Uterus (tissue), 4 donors: ENCODE measurements around the gene ITGA11. TPM values are rescaled to one million over a fixed set of nuclear protein-coding genes. Genes with fewer than 3 reads are reported as not detected.

Source experiments
- DNase-seq, 2 donors: peaks; one replicate each; pipeline ENCODE4 v3.0.0-alpha.2; 2019 to 2020
- H3K27ac ChIP-seq, 2 donors: fragments of 200-600 bp; sonication (generic); 1 replicate in 1 of 2; 2 replicates in 1 of 2; pipeline ENCODE4 v1.5.1; 2016 to 2018
- H3K27me3 ChIP-seq, 2 donors: fragments of 200-600 bp; sonication (generic); one replicate each; pipeline ENCODE4 v1.5.1; 2018 to 2019; ENCODE audit warnings: control low read depth in 1 of 2
- H3K36me3 ChIP-seq, 2 donors: fragments of 200-600 bp; sonication (generic); one replicate each; pipeline ENCODE4 v1.5.1; 2019; ENCODE audit warnings: control low read depth in 1 of 2
- H3K4me1 ChIP-seq, 2 donors: fragments of 200-600 bp; sonication (generic); one replicate each; pipeline ENCODE4 v1.5.1; 2018 to 2019; ENCODE audit warnings: control low read depth in 1 of 2
- H3K4me3 ChIP-seq, 2 donors: fragments of 200-600 bp; sonication (generic); 1 replicate in 1 of 2; 2 replicates in 1 of 2; pipeline ENCODE4 v1.5.1; 2018 to 2019; ENCODE audit warnings: mild to moderate bottlenecking in 1 of 2
- H3K9me3 ChIP-seq, 2 donors: fragments of 200-600 bp; sonication (generic); one replicate each; pipeline ENCODE4 v1.5.1; 2019; ENCODE audit warnings: control low read depth in 1 of 2
- POLR2A ChIP-seq, 2 donors: fragments of 450-650 bp; IDR thresholded peaks; one replicate each; pipeline ENCODE4 v1.6.1; 2016; ENCODE audit warnings: antibody characterized with exemption in 2 of 2, mild to moderate bottlenecking in 1 of 2, moderate library complexity in 1 of 2
- intact Hi-C: fragments of 100-400 bp; cut with DNase I; formaldehyde crosslinking; loops from one replicate; pipeline ENCODE4 v1.15.1; 2023; ENCODE audit warnings: low total_unique reads
- total RNA-seq, 4 donors: library from RNA; depleted of rRNA in 3 of 4; stranded (reverse); fragments of >200 nt in 3 of 4; gene quantifications; one replicate each; pipeline versions ENCODE4 v1.1.0 to v1.2.4, GENCODE V29; 2014 to 2023
- TF ChIP-seq, protein P1 (sequence below), 4 experiments: fragments of 200-600 bp in 2 of 4; fragments of 450-650 bp in 2 of 4; sonication (generic) in 2 of 4; IDR thresholded peaks; one replicate each; pipeline ENCODE4 v1.5.1; 2016 to 2019; ENCODE audit warnings: antibody characterized with exemption in 4 of 4, mild to moderate bottlenecking in 2 of 4, moderate library complexity in 1 of 4
- donor health status: DM: yes; HTN: yes; CAD: no.

ITGA11 gene, protein sequence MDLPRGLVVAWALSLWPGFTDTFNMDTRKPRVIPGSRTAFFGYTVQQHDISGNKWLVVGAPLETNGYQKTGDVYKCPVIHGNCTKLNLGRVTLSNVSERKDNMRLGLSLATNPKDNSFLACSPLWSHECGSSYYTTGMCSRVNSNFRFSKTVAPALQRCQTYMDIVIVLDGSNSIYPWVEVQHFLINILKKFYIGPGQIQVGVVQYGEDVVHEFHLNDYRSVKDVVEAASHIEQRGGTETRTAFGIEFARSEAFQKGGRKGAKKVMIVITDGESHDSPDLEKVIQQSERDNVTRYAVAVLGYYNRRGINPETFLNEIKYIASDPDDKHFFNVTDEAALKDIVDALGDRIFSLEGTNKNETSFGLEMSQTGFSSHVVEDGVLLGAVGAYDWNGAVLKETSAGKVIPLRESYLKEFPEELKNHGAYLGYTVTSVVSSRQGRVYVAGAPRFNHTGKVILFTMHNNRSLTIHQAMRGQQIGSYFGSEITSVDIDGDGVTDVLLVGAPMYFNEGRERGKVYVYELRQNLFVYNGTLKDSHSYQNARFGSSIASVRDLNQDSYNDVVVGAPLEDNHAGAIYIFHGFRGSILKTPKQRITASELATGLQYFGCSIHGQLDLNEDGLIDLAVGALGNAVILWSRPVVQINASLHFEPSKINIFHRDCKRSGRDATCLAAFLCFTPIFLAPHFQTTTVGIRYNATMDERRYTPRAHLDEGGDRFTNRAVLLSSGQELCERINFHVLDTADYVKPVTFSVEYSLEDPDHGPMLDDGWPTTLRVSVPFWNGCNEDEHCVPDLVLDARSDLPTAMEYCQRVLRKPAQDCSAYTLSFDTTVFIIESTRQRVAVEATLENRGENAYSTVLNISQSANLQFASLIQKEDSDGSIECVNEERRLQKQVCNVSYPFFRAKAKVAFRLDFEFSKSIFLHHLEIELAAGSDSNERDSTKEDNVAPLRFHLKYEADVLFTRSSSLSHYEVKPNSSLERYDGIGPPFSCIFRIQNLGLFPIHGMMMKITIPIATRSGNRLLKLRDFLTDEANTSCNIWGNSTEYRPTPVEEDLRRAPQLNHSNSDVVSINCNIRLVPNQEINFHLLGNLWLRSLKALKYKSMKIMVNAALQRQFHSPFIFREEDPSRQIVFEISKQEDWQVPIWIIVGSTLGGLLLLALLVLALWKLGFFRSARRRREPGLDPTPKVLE
- 100 to 1,000 TPM in 1 of 4 donors, 10 to 100 TPM in 3; 37.3 to 106 (median 61.1) TPM for total RNA-seq

DNA sequence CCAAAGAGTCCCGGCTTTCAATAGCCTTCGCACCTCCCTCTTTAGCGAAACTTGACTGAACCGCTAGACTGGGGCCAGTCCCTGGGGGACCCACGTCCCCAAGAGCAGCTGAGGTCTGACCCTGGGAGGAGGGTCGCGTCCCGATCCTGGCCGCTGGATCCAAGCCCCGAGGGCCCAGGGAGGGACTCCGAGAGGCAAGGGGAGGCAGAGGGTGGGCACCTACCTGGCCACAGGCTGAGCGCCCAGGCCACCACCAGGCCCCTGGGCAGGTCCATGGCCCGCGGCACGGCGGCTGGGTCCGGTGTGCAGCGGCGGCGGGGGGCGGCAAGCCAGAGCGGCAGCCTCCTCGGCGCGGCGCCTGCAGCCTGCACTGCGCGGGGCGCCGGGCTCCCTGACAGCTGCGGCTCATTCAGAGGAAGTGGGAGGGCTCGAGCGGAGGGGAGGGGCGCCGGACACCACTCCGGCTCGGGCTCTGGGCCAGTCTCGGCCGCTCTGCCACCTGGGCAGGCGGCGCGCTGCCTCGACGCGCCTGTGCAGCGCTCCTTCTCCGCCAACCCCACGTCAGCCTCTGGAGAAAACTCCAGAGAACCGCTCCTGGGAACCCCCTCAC lies at the start of gene ITGA11:
TSS of gene ITGA11 (minus strand) at position 372 of the 610 bp plus-strand sequence. CDS start at position 275, 97 bp downstream.
- peak within 1 kb of the TSS; percentile 89 to 95 for H3K27ac ChIP-seq
- peak; percentile 83 to 87 for DNase-seq
- peak within 1 kb of the TSS; percentile 52 to 72 for H3K4me3 ChIP-seq
- H3K4me1 ChIP-seq: peaks cover 0 to 7% of the 10 kb centered on the region in 2 donors
- TF ChIP-seq POLR2A (IDR thresholded peaks at IDR 0.05): peak; percentile 59 to 88
- TF ChIP-seq, protein P1, sequence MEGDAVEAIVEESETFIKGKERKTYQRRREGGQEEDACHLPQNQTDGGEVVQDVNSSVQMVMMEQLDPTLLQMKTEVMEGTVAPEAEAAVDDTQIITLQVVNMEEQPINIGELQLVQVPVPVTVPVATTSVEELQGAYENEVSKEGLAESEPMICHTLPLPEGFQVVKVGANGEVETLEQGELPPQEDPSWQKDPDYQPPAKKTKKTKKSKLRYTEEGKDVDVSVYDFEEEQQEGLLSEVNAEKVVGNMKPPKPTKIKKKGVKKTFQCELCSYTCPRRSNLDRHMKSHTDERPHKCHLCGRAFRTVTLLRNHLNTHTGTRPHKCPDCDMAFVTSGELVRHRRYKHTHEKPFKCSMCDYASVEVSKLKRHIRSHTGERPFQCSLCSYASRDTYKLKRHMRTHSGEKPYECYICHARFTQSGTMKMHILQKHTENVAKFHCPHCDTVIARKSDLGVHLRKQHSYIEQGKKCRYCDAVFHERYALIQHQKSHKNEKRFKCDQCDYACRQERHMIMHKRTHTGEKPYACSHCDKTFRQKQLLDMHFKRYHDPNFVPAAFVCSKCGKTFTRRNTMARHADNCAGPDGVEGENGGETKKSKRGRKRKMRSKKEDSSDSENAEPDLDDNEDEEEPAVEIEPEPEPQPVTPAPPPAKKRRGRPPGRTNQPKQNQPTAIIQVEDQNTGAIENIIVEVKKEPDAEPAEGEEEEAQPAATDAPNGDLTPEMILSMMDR (IDR thresholded peaks at IDR 0.05): peak in 1 of 4 experiments; percentile 6
- no peaks in the 10 kb centered on the region for H3K27me3 ChIP-seq
- intact Hi-C loops: no loop called here
- H3K36me3 ChIP-seq: no peaks in the 10 kb centered on the region
- no peaks in the 10 kb centered on the region for H3K9me3 ChIP-seq

DNA sequence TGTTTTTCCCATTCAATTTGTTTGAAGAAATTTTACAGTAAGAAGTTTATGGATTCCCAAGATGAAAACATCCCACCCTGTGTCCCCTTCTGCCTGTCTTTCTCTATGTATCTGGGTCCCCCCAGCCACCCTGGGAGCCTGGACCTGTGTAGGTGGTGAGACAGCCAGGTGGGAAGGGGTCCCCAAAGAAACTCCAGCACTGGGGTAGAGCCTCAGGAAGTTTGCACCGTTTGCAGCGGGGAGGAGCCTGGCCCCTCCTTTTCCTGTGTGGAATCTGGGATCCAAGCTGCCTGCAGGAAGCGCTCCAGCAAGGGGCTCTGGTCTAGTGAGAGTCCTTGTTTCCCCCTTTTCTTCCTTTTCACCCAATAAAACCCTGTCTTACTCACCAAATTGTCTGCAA lies 49.4 kb upstream of the ITGA11 start:
- Histone ChIP-seq H3K4me3 (no peak overlapping the region), H3K36me3 (no peaks in the 10 kb centered on the region), H3K9me3 (no peaks in the 10 kb centered on the region), H3K4me1 (peaks cover 8 to 19% of the 10 kb centered on the region in 2 donors), H3K27ac (peak overlapping the region; percentile 87 to 98), H3K27me3 (no peaks in the 10 kb centered on the region)
- no peak for TF ChIP-seq POLR2A (IDR thresholded peaks at IDR 0.05)
- TF ChIP-seq, protein P1 (IDR thresholded peaks at IDR 0.05): no peak
- DNase-seq: no peak
- intact Hi-C loops: no loop called here

DNA sequence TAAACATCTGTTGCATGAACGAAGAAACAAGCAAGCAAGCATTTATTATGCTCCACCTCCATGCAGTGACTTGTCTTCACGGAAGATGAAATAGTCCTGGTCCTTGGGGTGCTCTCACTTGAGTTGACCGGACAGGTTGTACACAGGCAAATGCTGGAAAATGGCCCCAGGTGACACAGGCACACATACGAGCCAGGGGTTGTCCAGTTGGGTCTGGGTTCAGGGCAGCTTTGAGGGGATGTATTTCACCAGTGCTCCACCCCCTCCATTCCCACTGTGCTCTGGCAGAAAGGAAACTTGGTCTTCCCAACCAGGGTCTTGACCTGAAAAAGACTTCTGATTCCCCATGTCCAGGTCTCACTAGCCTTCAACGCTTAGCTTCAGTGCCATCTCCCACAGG lies 48.3 kb upstream of the ITGA11 start:
- Histone ChIP-seq H3K9me3 (no peaks in the 10 kb centered on the region), H3K27ac (peak overlapping the region; percentile 87 to 98), H3K4me1 (peaks cover 8 to 19% of the 10 kb centered on the region in 2 donors), H3K4me3 (no peak overlapping the region), H3K36me3 (no peaks in the 10 kb centered on the region), H3K27me3 (no peaks in the 10 kb centered on the region)
- no peak for DNase-seq
- no peak for TF ChIP-seq POLR2A (IDR thresholded peaks at IDR 0.05)
- TF ChIP-seq, protein P1 (IDR thresholded peaks at IDR 0.05): no peak
- intact Hi-C loops: no loop called here

DNA sequence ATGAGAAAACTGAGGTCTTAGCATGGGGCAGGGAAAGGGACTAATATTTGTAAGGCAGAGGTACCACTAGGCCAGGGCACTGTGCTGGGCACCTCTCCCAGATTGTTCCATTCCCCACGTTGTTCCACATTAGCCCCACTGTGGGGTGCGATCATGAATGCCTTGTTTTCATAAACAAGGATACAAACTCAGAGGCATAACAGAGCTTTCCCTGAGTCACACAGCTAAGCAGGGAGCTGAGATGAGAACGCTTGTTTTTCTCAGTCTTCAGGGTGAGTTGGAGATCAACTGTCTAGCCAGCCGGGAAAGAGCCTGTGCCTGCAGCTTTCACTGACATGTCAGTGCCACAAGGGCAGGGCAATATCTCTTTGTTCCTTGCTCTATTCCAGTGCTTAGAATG lies 47.9 kb upstream of the ITGA11 start:
- DNase-seq: no peak
- Histone ChIP-seq H3K27ac (peak overlapping the region; percentile 87 to 98), H3K9me3 (no peaks in the 10 kb centered on the region), H3K36me3 (no peaks in the 10 kb centered on the region), H3K4me1 (peaks cover 8 to 19% of the 10 kb centered on the region in 2 donors), H3K4me3 (no peak overlapping the region), H3K27me3 (no peaks in the 10 kb centered on the region)
- intact Hi-C loops: no loop called here
- TF ChIP-seq, protein P1 (IDR thresholded peaks at IDR 0.05): no peak
- TF ChIP-seq POLR2A (IDR thresholded peaks at IDR 0.05): no peak
